ENCODE measurements around the gene ADAMTS12.

The ADAMTS12 gene

GRCh38 chr5:33489481-33490067 lies 402.2 kb downstream of the ADAMTS12 start:
- in situ Hi-C loops (cut with HindIII; ENCODE audit: low sequenced_read_pairs), result no loop called here

GRCh38 chr5:33488558-33489355 lies 403.0 kb downstream of the ADAMTS12 start:
- in situ Hi-C loops (cut with HindIII; ENCODE audit: low sequenced_read_pairs), result no loop called here

GRCh38 chr5:33487236-33487635 lies 404.6 kb downstream of the ADAMTS12 start:
- in situ Hi-C loops (cut with HindIII; ENCODE audit: low sequenced_read_pairs), result no loop called here

GRCh38 chr5:33482335-33482734 lies 409.5 kb downstream of the ADAMTS12 start:
- in situ Hi-C loops (cut with HindIII; ENCODE audit: low sequenced_read_pairs), result no loop called here

- in situ Hi-C loops (cut with HindIII; ENCODE audit: low sequenced_read_pairs), result no loop called here
Observed at GRCh38 chr5:33480876-33481275, 410.9 kb downstream of the ADAMTS12 start.

- in situ Hi-C loops (cut with HindIII; ENCODE audit: low sequenced_read_pairs), result no loop called here
Observed at GRCh38 chr5:33479311-33479710, 412.5 kb downstream of the ADAMTS12 start.

GRCh38 chr5:33477816-33478215 lies 414.0 kb downstream of the ADAMTS12 start:
- in situ Hi-C loops (cut with HindIII; ENCODE audit: low sequenced_read_pairs), result no loop called here

- in situ Hi-C loops (cut with HindIII; ENCODE audit: low sequenced_read_pairs), result no loop called here
Observed at GRCh38 chr5:33476992-33477391, 414.8 kb downstream of the ADAMTS12 start.

- in situ Hi-C loops (cut with HindIII; ENCODE audit: low sequenced_read_pairs), result no loop called here
Observed at GRCh38 chr5:33475706-33476105, 416.1 kb downstream of the ADAMTS12 start.

- in situ Hi-C loops (cut with HindIII; ENCODE audit: low sequenced_read_pairs), result no loop called here
Observed at GRCh38 chr5:33474931-33475499, 416.8 kb downstream of the ADAMTS12 start.

GRCh38 chr5:33474004-33474403 lies 417.8 kb downstream of the ADAMTS12 start:
- in situ Hi-C loops (cut with HindIII; ENCODE audit: low sequenced_read_pairs), result no loop called here
